ENCODE results near the gene KRT75.
A peak's percentile ranks its signal among the peaks of the same experiment; 100 is the strongest.

Gene KRT75

GRCh38 chr12:52464897-52465296 lies 30.7 kb upstream of the KRT75 start:
- H2BK5ac ChIP-seq (ENCODE audit: low read length), result no peak overlapping the region
- H3K27me3 ChIP-seq (ENCODE audit: insufficient read depth, low read length, poor library complexity), result no peaks in the 10 kb centered on the region
- no CpG with 5 or more reads among the region's 2 CpGs for WGBS (ENCODE audit: extremely low coverage, insufficient coverage, low lambda C conversion rate)
- no peak overlapping the region for H4K5ac ChIP-seq (ENCODE audit: low read length)
- H3K4me3 ChIP-seq (ENCODE audit: low read length), result no peak overlapping the region
- H3K4me1 ChIP-seq (ENCODE audit: control insufficient read depth, low read depth, low read length), result no peaks in the 10 kb centered on the region
- no peak overlapping the region for H2BK15ac ChIP-seq (replicated peaks; ENCODE audit: low read depth)
- H3K9ac ChIP-seq (ENCODE audit: low read length), result no peak overlapping the region
- H3K4ac ChIP-seq (ENCODE audit: low read depth, low read length), result no peak overlapping the region
- no peak overlapping the region for H3K18ac ChIP-seq (ENCODE audit: low read length)
- H3K79me2 ChIP-seq (ENCODE audit: control insufficient read depth, insufficient read depth, low read length), result no peaks in the 10 kb centered on the region
- no peak for DNase-seq
- H4K8ac ChIP-seq (ENCODE audit: low read depth, low read length), result no peak overlapping the region
- no peaks in the 10 kb centered on the region for H3K79me1 ChIP-seq (ENCODE audit: low read length)
- no peaks in the 10 kb centered on the region for H3K36me3 ChIP-seq (ENCODE audit: control insufficient read depth, insufficient read depth, low read length)
- H3K27ac ChIP-seq (ENCODE audit: low read depth, low read length), result no peak overlapping the region
- H2AK5ac ChIP-seq (ENCODE audit: low read length), result no peak overlapping the region
- no peak overlapping the region for H3K4me2 ChIP-seq (ENCODE audit: low read length)
- H3K56ac ChIP-seq (ENCODE audit: low read length), result no peak overlapping the region
- H3K23ac ChIP-seq (ENCODE audit: low read length), result no peak overlapping the region
- no peak overlapping the region for H2BK120ac ChIP-seq (ENCODE audit: low read depth, low read length)

GRCh38 chr12:52461693-52462092 lies 27.5 kb upstream of the KRT75 start:
- H3K4me3 ChIP-seq (ENCODE audit: low read length), result no peak overlapping the region
- no peak overlapping the region for H3K4me2 ChIP-seq (ENCODE audit: low read length)
- no peak overlapping the region for H3K4ac ChIP-seq (ENCODE audit: low read depth, low read length)
- H3K9ac ChIP-seq (ENCODE audit: low read length), result no peak overlapping the region
- H3K4me1 ChIP-seq (ENCODE audit: control insufficient read depth, low read depth, low read length), result no peaks in the 10 kb centered on the region
- H3K18ac ChIP-seq (ENCODE audit: low read length), result no peak overlapping the region
- H2BK120ac ChIP-seq (ENCODE audit: low read depth, low read length), result no peak overlapping the region
- no peak overlapping the region for H2AK5ac ChIP-seq (ENCODE audit: low read length)
- no peak overlapping the region for H2BK15ac ChIP-seq (replicated peaks; ENCODE audit: low read depth)
- no CpG with 5 or more reads among the region's 5 CpGs for WGBS (ENCODE audit: extremely low coverage, insufficient coverage, low lambda C conversion rate)
- no peaks in the 10 kb centered on the region for H3K79me2 ChIP-seq (ENCODE audit: control insufficient read depth, insufficient read depth, low read length)
- no peak overlapping the region for H4K8ac ChIP-seq (ENCODE audit: low read depth, low read length)
- no peak overlapping the region for H4K5ac ChIP-seq (ENCODE audit: low read length)
- H3K27ac ChIP-seq (ENCODE audit: low read depth, low read length), result no peak overlapping the region
- H3K56ac ChIP-seq (ENCODE audit: low read length), result no peak overlapping the region
- H3K23ac ChIP-seq (ENCODE audit: low read length), result no peak overlapping the region
- H3K27me3 ChIP-seq (ENCODE audit: insufficient read depth, low read length, poor library complexity), result no peaks in the 10 kb centered on the region
- no peaks in the 10 kb centered on the region for H3K36me3 ChIP-seq (ENCODE audit: control insufficient read depth, insufficient read depth, low read length)
- no peaks in the 10 kb centered on the region for H3K79me1 ChIP-seq (ENCODE audit: low read length)
- peak; percentile 11 for DNase-seq
- no peak overlapping the region for H2BK5ac ChIP-seq (ENCODE audit: low read length)

DNA sequence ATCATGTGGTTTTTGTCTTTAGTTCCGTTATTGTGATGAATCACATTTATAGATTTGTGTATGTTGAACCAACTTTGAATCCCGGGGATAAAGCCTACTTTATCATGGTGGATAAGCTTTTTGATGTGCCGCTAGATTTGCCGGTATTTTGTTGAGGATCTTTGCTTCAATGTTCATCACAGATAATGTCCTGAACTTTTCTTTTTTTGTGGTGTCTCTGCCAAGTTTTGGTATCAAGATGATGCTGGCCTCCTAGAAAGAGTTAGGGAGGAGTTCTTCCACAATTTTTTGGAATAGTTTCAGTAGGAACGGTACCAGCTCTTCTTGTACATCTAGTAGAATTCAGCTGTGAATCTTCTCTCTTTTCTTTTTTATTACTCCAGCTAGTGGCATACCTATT lies 24.7 kb upstream of the KRT75 start:
- H4K8ac ChIP-seq (ENCODE audit: low read depth, low read length), result no peak overlapping the region
- H3K23ac ChIP-seq (ENCODE audit: low read length), result no peak overlapping the region
- no peak overlapping the region for H3K4ac ChIP-seq (ENCODE audit: low read depth, low read length)
- no peak overlapping the region for H3K9ac ChIP-seq (ENCODE audit: low read length)
- H3K4me2 ChIP-seq (ENCODE audit: low read length), result no peak overlapping the region
- H3K79me1 ChIP-seq (ENCODE audit: low read length), result no peaks in the 10 kb centered on the region
- H3K56ac ChIP-seq (ENCODE audit: low read length), result no peak overlapping the region
- H3K36me3 ChIP-seq (ENCODE audit: control insufficient read depth, insufficient read depth, low read length), result no peaks in the 10 kb centered on the region
- H3K27me3 ChIP-seq (ENCODE audit: insufficient read depth, low read length, poor library complexity), result no peaks in the 10 kb centered on the region
- H2BK5ac ChIP-seq (ENCODE audit: low read length), result no peak overlapping the region
- H4K5ac ChIP-seq (ENCODE audit: low read length), result no peak overlapping the region
- no peak for DNase-seq
- no peak overlapping the region for H2BK15ac ChIP-seq (replicated peaks; ENCODE audit: low read depth)
- no peak overlapping the region for H3K18ac ChIP-seq (ENCODE audit: low read length)
- H3K27ac ChIP-seq (ENCODE audit: low read depth, low read length), result no peak overlapping the region
- no peak overlapping the region for H3K4me3 ChIP-seq (ENCODE audit: low read length)
- no peaks in the 10 kb centered on the region for H3K4me1 ChIP-seq (ENCODE audit: control insufficient read depth, low read depth, low read length)
- H2BK120ac ChIP-seq (ENCODE audit: low read depth, low read length), result no peak overlapping the region
- no peak overlapping the region for H2AK5ac ChIP-seq (ENCODE audit: low read length)
- no peaks in the 10 kb centered on the region for H3K79me2 ChIP-seq (ENCODE audit: control insufficient read depth, insufficient read depth, low read length)
- WGBS (ENCODE audit: extremely low coverage, insufficient coverage, low lambda C conversion rate), result no CpG with 5 or more reads among the region's 5 CpGs

- no CpG with 5 or more reads among the region's 1 CpG for WGBS (ENCODE audit: extremely low coverage, insufficient coverage, low lambda C conversion rate)
- H3K4me1 ChIP-seq (ENCODE audit: control insufficient read depth, low read depth, low read length), result no peaks in the 10 kb centered on the region
- no peak overlapping the region for H3K4me3 ChIP-seq (ENCODE audit: low read length)
- H3K23ac ChIP-seq (ENCODE audit: low read length), result no peak overlapping the region
- H2BK120ac ChIP-seq (ENCODE audit: low read depth, low read length), result no peak overlapping the region
- H3K18ac ChIP-seq (ENCODE audit: low read length), result no peak overlapping the region
- no peak overlapping the region for H3K56ac ChIP-seq (ENCODE audit: low read length)
- H3K4ac ChIP-seq (ENCODE audit: low read depth, low read length), result no peak overlapping the region
- H3K79me1 ChIP-seq (ENCODE audit: low read length), result no peaks in the 10 kb centered on the region
- no peak overlapping the region for H3K9ac ChIP-seq (ENCODE audit: low read length)
- no peak overlapping the region for H3K4me2 ChIP-seq (ENCODE audit: low read length)
- no peak overlapping the region for H2BK5ac ChIP-seq (ENCODE audit: low read length)
- H2AK5ac ChIP-seq (ENCODE audit: low read length), result no peak overlapping the region
- DNase-seq, result no peak
- no peaks in the 10 kb centered on the region for H3K79me2 ChIP-seq (ENCODE audit: control insufficient read depth, insufficient read depth, low read length)
- no peaks in the 10 kb centered on the region for H3K36me3 ChIP-seq (ENCODE audit: control insufficient read depth, insufficient read depth, low read length)
- no peak overlapping the region for H3K27ac ChIP-seq (ENCODE audit: low read depth, low read length)
- no peak overlapping the region for H2BK15ac ChIP-seq (replicated peaks; ENCODE audit: low read depth)
- no peak overlapping the region for H4K8ac ChIP-seq (ENCODE audit: low read depth, low read length)
- H3K27me3 ChIP-seq (ENCODE audit: insufficient read depth, low read length, poor library complexity), result no peaks in the 10 kb centered on the region
- no peak overlapping the region for H4K5ac ChIP-seq (ENCODE audit: low read length)
Measured at GRCh38 chr12:52455821-52456220, 21.6 kb upstream of the KRT75 start.

GRCh38 chr12:52454411-52455201 lies 20.4 kb upstream of the KRT75 start:
- WGBS (ENCODE audit: extremely low coverage, insufficient coverage, low lambda C conversion rate), result no CpG with 5 or more reads among the region's 3 CpGs
- H3K23ac ChIP-seq (ENCODE audit: low read length), result no peak overlapping the region
- no peak for DNase-seq

GRCh38 chr12:52452101-52452500 lies 17.9 kb upstream of the KRT75 start, which contains the start of gene KRT6B:
KRT6B (minus strand) TSS chr12:52452146; CDS start chr12:52452078, 68 bp downstream.
- Histone ChIP-seq H3K23ac (ENCODE audit: low read length) (no peak within 1 kb of the TSS), H3K4me1 (ENCODE audit: control insufficient read depth, low read depth, low read length) (no peaks in the 10 kb centered on the region)
- no CpG with 5 or more reads among the region's 6 CpGs for WGBS (ENCODE audit: extremely low coverage, insufficient coverage, low lambda C conversion rate)

More at GRCh38 chr12:52454411-52455201, 20.4 kb upstream of the KRT75 start:
- H3K4me3 ChIP-seq (ENCODE audit: low read length), result no peak overlapping the region
- no peak overlapping the region for H2BK5ac ChIP-seq (ENCODE audit: low read length)
- H3K79me2 ChIP-seq (ENCODE audit: control insufficient read depth, insufficient read depth, low read length), result no peaks in the 10 kb centered on the region
- H3K79me1 ChIP-seq (ENCODE audit: low read length), result no peaks in the 10 kb centered on the region
- no peaks in the 10 kb centered on the region for H3K4me1 ChIP-seq (ENCODE audit: control insufficient read depth, low read depth, low read length)
- H3K4me2 ChIP-seq (ENCODE audit: low read length), result no peak overlapping the region
- H3K27me3 ChIP-seq (ENCODE audit: insufficient read depth, low read length, poor library complexity), result no peaks in the 10 kb centered on the region
- H3K9ac ChIP-seq (ENCODE audit: low read length), result no peak overlapping the region
- H2BK15ac ChIP-seq (replicated peaks; ENCODE audit: low read depth), result no peak overlapping the region
- H4K8ac ChIP-seq (ENCODE audit: low read depth, low read length), result no peak overlapping the region
- H2AK5ac ChIP-seq (ENCODE audit: low read length), result no peak overlapping the region
- no peak overlapping the region for H3K4ac ChIP-seq (ENCODE audit: low read depth, low read length)
- H4K5ac ChIP-seq (ENCODE audit: low read length), result no peak overlapping the region
- no peak overlapping the region for H3K27ac ChIP-seq (ENCODE audit: low read depth, low read length)
- no peak overlapping the region for H3K56ac ChIP-seq (ENCODE audit: low read length)
- H3K18ac ChIP-seq (ENCODE audit: low read length), result no peak overlapping the region
- no peak overlapping the region for H2BK120ac ChIP-seq (ENCODE audit: low read depth, low read length)
- no peaks in the 10 kb centered on the region for H3K36me3 ChIP-seq (ENCODE audit: control insufficient read depth, insufficient read depth, low read length)

More at GRCh38 chr12:52452101-52452500, 17.9 kb upstream of the KRT75 start, which contains the start of gene KRT6B:
- Histone ChIP-seq H2BK5ac (ENCODE audit: low read length) (no peak within 1 kb of the TSS), H3K79me1 (ENCODE audit: low read length) (no peaks in the 10 kb centered on the region), H2BK120ac (ENCODE audit: low read depth, low read length) (no peak within 1 kb of the TSS), H3K56ac (ENCODE audit: low read length) (no peak within 1 kb of the TSS), H3K4me3 (ENCODE audit: low read length) (no peak within 1 kb of the TSS), H2AK5ac (ENCODE audit: low read length) (no peak within 1 kb of the TSS), H3K18ac (ENCODE audit: low read length) (no peak within 1 kb of the TSS), H3K79me2 (ENCODE audit: control insufficient read depth, insufficient read depth, low read length) (no peaks in the 10 kb centered on the region), H3K27me3 (ENCODE audit: insufficient read depth, low read length, poor library complexity) (no peaks in the 10 kb centered on the region), H4K5ac (ENCODE audit: low read length) (no peak within 1 kb of the TSS), H3K36me3 (ENCODE audit: control insufficient read depth, insufficient read depth, low read length) (no peaks in the 10 kb centered on the region), H3K4ac (ENCODE audit: low read depth, low read length) (no peak within 1 kb of the TSS), H4K8ac (ENCODE audit: low read depth, low read length) (no peak within 1 kb of the TSS), H2BK15ac (replicated peaks; ENCODE audit: low read depth) (no peak within 1 kb of the TSS), H3K9ac (ENCODE audit: low read length) (no peak within 1 kb of the TSS), H3K4me2 (ENCODE audit: low read length) (no peak within 1 kb of the TSS), H3K27ac (ENCODE audit: low read depth, low read length) (no peak within 1 kb of the TSS)
- no peak for DNase-seq

All from mesendoderm (in vitro differentiated cells).